H9 (cell line): ENCODE measurements around the gene L3MBTL4. TPM values are rescaled to one million over a fixed set of nuclear protein-coding genes. Genes with fewer than 3 reads are reported as not detected.

Source experiments
- DNase-seq: peaks from one replicate; pipeline ENCODE4 v3.0.0-alpha.2; 2017
- H2AFZ ChIP-seq: one replicate; pipeline ENCODE4 v1.6.1; 2013; ENCODE audit warnings: mild to moderate bottlenecking, low read length, control low read depth, moderate library complexity
- H2AK5ac ChIP-seq: 2 replicates; pipeline ENCODE4 v1.6.1; 2013; ENCODE audit warnings: low read length, control low read depth, mixed read lengths; ENCODE audit not compliant: insufficient read length
- H2BK120ac ChIP-seq: one replicate; pipeline ENCODE4 v1.6.1; 2013; ENCODE audit warnings: low read depth, mild to moderate bottlenecking, low read length, control low read depth, inconsistent platforms; ENCODE audit not compliant: poor library complexity, severe bottlenecking
- H2BK12ac ChIP-seq: 2 replicates; pipeline ENCODE4 v1.6.1; 2013; ENCODE audit warnings: low read length, control low read depth, mixed read lengths, low read depth; ENCODE audit not compliant: insufficient read length
- H2BK15ac ChIP-seq: 2 replicates; pipeline ENCODE4 v1.6.1; 2013; ENCODE audit warnings: low read depth, low read length, control low read depth
- H2BK20ac ChIP-seq: one replicate; pipeline ENCODE4 v1.6.1; 2013; ENCODE audit warnings: low read depth, mild to moderate bottlenecking, low read length, control low read depth, inconsistent platforms; ENCODE audit not compliant: poor library complexity, severe bottlenecking
- H2BK5ac ChIP-seq: 2 replicates; pipeline ENCODE4 v1.6.1; 2013; ENCODE audit warnings: low read length, control low read depth, mixed read lengths; ENCODE audit not compliant: insufficient read length
- H3K14ac ChIP-seq: 2 replicates; pipeline ENCODE4 v1.6.1; 2013; ENCODE audit warnings: low read length, control low read depth; ENCODE audit not compliant: insufficient read depth
- H3K18ac ChIP-seq: 2 replicates; pipeline ENCODE4 v1.6.1; 2013; ENCODE audit warnings: low read depth, mild to moderate bottlenecking, mixed read lengths, low read length, control low read depth; ENCODE audit not compliant: insufficient read length
- H3K23ac ChIP-seq: 2 replicates; pipeline ENCODE4 v1.6.1; 2013; ENCODE audit warnings: low read length, control low read depth, mixed read lengths, low read depth; ENCODE audit not compliant: insufficient read length
- H3K23me2 ChIP-seq: 2 replicates; pipeline ENCODE4 v1.6.1; 2013; ENCODE audit warnings: low read depth, mild to moderate bottlenecking, mixed read lengths, low read length, control low read depth; ENCODE audit not compliant: insufficient read length, poor library complexity, severe bottlenecking
- H3K27ac ChIP-seq: 2 replicates; pipeline ENCODE4 v1.5.1; 2013; ENCODE audit warnings: low read length, control low read depth, mixed read lengths, low read depth; ENCODE audit not compliant: insufficient read length
- H3K27me3 ChIP-seq: 2 replicates; pipeline ENCODE4 v1.6.1; 2013; ENCODE audit warnings: low read length, control low read depth, inconsistent platforms; ENCODE audit not compliant: insufficient read depth
- H3K4ac ChIP-seq: 2 replicates; pipeline ENCODE4 v1.6.1; 2013; ENCODE audit warnings: low read depth, mild to moderate bottlenecking, control low read depth, inconsistent platforms, low read length, moderate library complexity
- H3K4me1 ChIP-seq: 2 replicates; pipeline ENCODE4 v1.6.1; 2013; ENCODE audit warnings: low read length, control low read depth, inconsistent platforms; ENCODE audit not compliant: insufficient read depth
- H3K4me2 ChIP-seq: 2 replicates; pipeline ENCODE4 v1.6.1; 2013; ENCODE audit warnings: low read length, control low read depth, mixed read lengths; ENCODE audit not compliant: insufficient read length, insufficient read depth
- H3K56ac ChIP-seq: 2 replicates; pipeline ENCODE4 v1.6.1; 2013; ENCODE audit warnings: low read depth, mild to moderate bottlenecking, mixed read lengths, low read length, control low read depth; ENCODE audit not compliant: insufficient read length
- H3K79me1 ChIP-seq: 2 replicates; pipeline ENCODE4 v1.6.1; 2013; ENCODE audit warnings: low read depth, mild to moderate bottlenecking, moderate library complexity, low read length, control low read depth, inconsistent platforms; ENCODE audit not compliant: insufficient read depth, poor library complexity, severe bottlenecking
- H3K79me2 ChIP-seq: 2 replicates; pipeline ENCODE4 v1.6.1; 2013; ENCODE audit warnings: low read length, control low read depth, inconsistent platforms; ENCODE audit not compliant: insufficient read depth
- H3K9ac ChIP-seq: 2 replicates; pipeline ENCODE4 v1.6.1; 2013; ENCODE audit warnings: low read length, control low read depth, mixed read lengths; ENCODE audit not compliant: insufficient read length; ENCODE audit errors: extremely low read depth
- H3K9me3 ChIP-seq: one replicate; pipeline ENCODE4 v1.6.1; 2013; ENCODE audit warnings: low read depth, low read length, inconsistent platforms; ENCODE audit not compliant: control insufficient read depth
- H3T11ph ChIP-seq: one replicate; pipeline ENCODE4 v1.6.1; 2013; ENCODE audit warnings: mild to moderate bottlenecking, low read length, control low read depth, inconsistent platforms
- H4K20me1 ChIP-seq: one replicate; pipeline ENCODE4 v1.6.1; 2013; ENCODE audit not compliant: control insufficient read depth, insufficient read length, insufficient read depth
- H4K5ac ChIP-seq: 2 replicates; pipeline ENCODE4 v1.6.1; 2013; ENCODE audit warnings: low read depth, mild to moderate bottlenecking, mixed read lengths, low read length, control low read depth; ENCODE audit not compliant: insufficient read length
- H4K8ac ChIP-seq: replicated peaks from 2 replicates; pipeline ENCODE4 v1.6.1; 2013; ENCODE audit warnings: low read length, control low read depth, mixed read lengths, low read depth; ENCODE audit not compliant: insufficient read length
- H4K91ac ChIP-seq: 2 replicates; pipeline ENCODE4 v1.6.1; 2013; ENCODE audit warnings: low read depth, mild to moderate bottlenecking, moderate library complexity, mixed read lengths, low read length, control low read depth; ENCODE audit not compliant: insufficient read length
- H3K27ac Mint-ChIP-seq, 3 experiments: 2 replicates in 2 of 3; 3 replicates in 1 of 3; pipeline ENCODE4 v1.8.0; 2020 to 2021; ENCODE audit warnings: mixed read lengths in 3 of 3, mild to moderate bottlenecking in 1 of 3, moderate library complexity in 1 of 3
- H3K27me3 Mint-ChIP-seq: 2 replicates; pipeline ENCODE4 v1.8.0; 2021; ENCODE audit warnings: low read depth, mild to moderate bottlenecking, moderate library complexity, mixed read lengths
- H3K36me3 Mint-ChIP-seq, 3 experiments: 2 replicates in 2 of 3; 3 replicates in 1 of 3; pipeline ENCODE4 v1.8.0; 2020 to 2021; ENCODE audit warnings: low read depth in 3 of 3, mixed read lengths in 3 of 3; ENCODE audit not compliant: insufficient read depth in 1 of 3
- H3K4me1 Mint-ChIP-seq, 2 experiments: 2 replicates each; pipeline ENCODE4 v1.8.0; 2020; ENCODE audit warnings: mixed read lengths in 2 of 2
- H3K4me3 Mint-ChIP-seq, 2 experiments: 2 replicates in 1 of 2; 3 replicates in 1 of 2; pipeline ENCODE4 v1.8.0; 2020 to 2021; ENCODE audit warnings: mild to moderate bottlenecking in 2 of 2, mixed read lengths in 2 of 2, moderate library complexity in 1 of 2
- H3K9me3 Mint-ChIP-seq, 2 experiments: 2 replicates in 1 of 2; 3 replicates in 1 of 2; pipeline ENCODE4 v1.8.0; 2020; ENCODE audit warnings: mild to moderate bottlenecking in 2 of 2, mixed read lengths in 2 of 2, moderate library complexity in 1 of 2
- WGBS: extraction: QIAGEN DNeasy Blood & Tissue Kit; methylation state at CpG from one replicate; pipeline ENCODE4 v1.1.7; 2013; ENCODE audit warnings: missing lambda C conversion rate, low lambda C conversion rate, mixed read lengths; ENCODE audit not compliant: insufficient read length; ENCODE audit errors: extremely low coverage; 5-methylcytosine and 5-hydroxymethylcytosine counted together
- total RNA-seq: library from RNA; stranded (reverse); gene quantifications from 2 replicates; pipeline ENCODE4 v1.2.1, GENCODE V29; 2021
- TF ChIP-seq, protein P1 (sequence below): fragments of 200-600 bp; sonication (generic); conservative IDR thresholded peaks from 3 replicates; pipeline ENCODE4 v1.8.0; 2021; ENCODE audit warnings: antibody characterized with exemption, mild to moderate bottlenecking

L3MBTL4 gene
- total RNA-seq, 1 experiment from 2014 or later: 1.9 TPM

DNA sequence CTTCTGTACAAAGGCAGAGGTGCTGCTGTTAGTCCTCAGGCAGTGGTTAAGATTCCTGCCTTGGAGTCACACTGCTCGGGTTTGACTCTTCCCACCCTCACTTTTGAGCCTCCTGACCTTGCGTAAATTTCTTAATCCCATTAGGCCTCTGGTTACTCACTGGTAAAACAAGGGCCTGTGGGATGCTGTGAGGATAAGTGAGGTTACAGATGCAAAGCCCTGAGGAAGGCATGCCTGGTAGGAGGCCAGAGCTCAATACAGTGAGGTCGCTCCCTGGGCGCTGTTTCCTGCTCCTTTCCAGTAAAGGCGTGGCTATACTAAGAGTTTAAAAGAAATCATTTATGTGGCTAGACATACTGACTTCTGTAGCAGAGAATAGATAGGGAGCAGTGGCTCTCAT, 391.9 kb downstream of the L3MBTL4 start:
- no peak overlapping the region for H3K27ac ChIP-seq
- no peak overlapping the region for H3K4ac ChIP-seq
- Mint-ChIP-seq H3K36me3 (peaks cover 0 to under 1% (median 0%) of the 10 kb centered on the region in 3 experiments; a peak in 1 of 7 replicates), H3K9me3 (no peaks in the 10 kb centered on the region; a peak in 3 of 5 replicates), H3K27me3 (peaks cover 4% of the 10 kb centered on the region), H3K4me1 (peaks cover 22 to 24% of the 10 kb centered on the region in 2 experiments), H3K27ac (no peak overlapping the region), H3K4me3 (no peak overlapping the region)
- H2BK120ac ChIP-seq: no peak overlapping the region
- H3K14ac ChIP-seq: no peak overlapping the region
- no peaks in the 10 kb centered on the region for H3K23me2 ChIP-seq
- no peak overlapping the region for H3T11ph ChIP-seq
- H2AFZ ChIP-seq: no peak overlapping the region
- peak; percentile 47 for DNase-seq
- no peak overlapping the region for H2AK5ac ChIP-seq
- no peak overlapping the region for H3K9ac ChIP-seq
- no peaks in the 10 kb centered on the region for H3K79me2 ChIP-seq
- no peak overlapping the region for H4K8ac ChIP-seq
- H4K5ac ChIP-seq: no peak overlapping the region
- H3K27me3 ChIP-seq: no peaks in the 10 kb centered on the region
- no peak overlapping the region for H3K4me2 ChIP-seq
- H4K91ac ChIP-seq: no peak overlapping the region
- H3K18ac ChIP-seq: no peak overlapping the region
- no peaks in the 10 kb centered on the region for H3K79me1 ChIP-seq
- H2BK15ac ChIP-seq: no peak overlapping the region
- H3K56ac ChIP-seq: no peak overlapping the region
- H4K20me1 ChIP-seq: no peaks in the 10 kb centered on the region
- no CpG with 5 or more reads among the region's 5 CpGs for WGBS
- no peak overlapping the region for H3K23ac ChIP-seq
- H3K4me1 ChIP-seq: no peaks in the 10 kb centered on the region
- no peak overlapping the region for H2BK5ac ChIP-seq
- no peaks in the 10 kb centered on the region for H3K9me3 ChIP-seq
- no peak overlapping the region for H2BK12ac ChIP-seq
- no peak overlapping the region for H2BK20ac ChIP-seq
- TF ChIP-seq, protein P1, sequence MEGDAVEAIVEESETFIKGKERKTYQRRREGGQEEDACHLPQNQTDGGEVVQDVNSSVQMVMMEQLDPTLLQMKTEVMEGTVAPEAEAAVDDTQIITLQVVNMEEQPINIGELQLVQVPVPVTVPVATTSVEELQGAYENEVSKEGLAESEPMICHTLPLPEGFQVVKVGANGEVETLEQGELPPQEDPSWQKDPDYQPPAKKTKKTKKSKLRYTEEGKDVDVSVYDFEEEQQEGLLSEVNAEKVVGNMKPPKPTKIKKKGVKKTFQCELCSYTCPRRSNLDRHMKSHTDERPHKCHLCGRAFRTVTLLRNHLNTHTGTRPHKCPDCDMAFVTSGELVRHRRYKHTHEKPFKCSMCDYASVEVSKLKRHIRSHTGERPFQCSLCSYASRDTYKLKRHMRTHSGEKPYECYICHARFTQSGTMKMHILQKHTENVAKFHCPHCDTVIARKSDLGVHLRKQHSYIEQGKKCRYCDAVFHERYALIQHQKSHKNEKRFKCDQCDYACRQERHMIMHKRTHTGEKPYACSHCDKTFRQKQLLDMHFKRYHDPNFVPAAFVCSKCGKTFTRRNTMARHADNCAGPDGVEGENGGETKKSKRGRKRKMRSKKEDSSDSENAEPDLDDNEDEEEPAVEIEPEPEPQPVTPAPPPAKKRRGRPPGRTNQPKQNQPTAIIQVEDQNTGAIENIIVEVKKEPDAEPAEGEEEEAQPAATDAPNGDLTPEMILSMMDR: no peak
